GM12873 (cell line): ENCODE results near the gene POLR3H.
A peak's percentile ranks its signal among the peaks of the same experiment; 100 is the strongest.

Source experiments
- CTCF ChIP-seq: IDR thresholded peaks from 2 replicates; pipeline ENCODE4 v1.5.1; 2012; ENCODE audit warnings: low read depth, mild to moderate bottlenecking, moderate library complexity, low read length, control low read depth; ENCODE audit not compliant: insufficient read depth; ENCODE audit errors: missing control alignments

The POLR3H gene

DNA sequence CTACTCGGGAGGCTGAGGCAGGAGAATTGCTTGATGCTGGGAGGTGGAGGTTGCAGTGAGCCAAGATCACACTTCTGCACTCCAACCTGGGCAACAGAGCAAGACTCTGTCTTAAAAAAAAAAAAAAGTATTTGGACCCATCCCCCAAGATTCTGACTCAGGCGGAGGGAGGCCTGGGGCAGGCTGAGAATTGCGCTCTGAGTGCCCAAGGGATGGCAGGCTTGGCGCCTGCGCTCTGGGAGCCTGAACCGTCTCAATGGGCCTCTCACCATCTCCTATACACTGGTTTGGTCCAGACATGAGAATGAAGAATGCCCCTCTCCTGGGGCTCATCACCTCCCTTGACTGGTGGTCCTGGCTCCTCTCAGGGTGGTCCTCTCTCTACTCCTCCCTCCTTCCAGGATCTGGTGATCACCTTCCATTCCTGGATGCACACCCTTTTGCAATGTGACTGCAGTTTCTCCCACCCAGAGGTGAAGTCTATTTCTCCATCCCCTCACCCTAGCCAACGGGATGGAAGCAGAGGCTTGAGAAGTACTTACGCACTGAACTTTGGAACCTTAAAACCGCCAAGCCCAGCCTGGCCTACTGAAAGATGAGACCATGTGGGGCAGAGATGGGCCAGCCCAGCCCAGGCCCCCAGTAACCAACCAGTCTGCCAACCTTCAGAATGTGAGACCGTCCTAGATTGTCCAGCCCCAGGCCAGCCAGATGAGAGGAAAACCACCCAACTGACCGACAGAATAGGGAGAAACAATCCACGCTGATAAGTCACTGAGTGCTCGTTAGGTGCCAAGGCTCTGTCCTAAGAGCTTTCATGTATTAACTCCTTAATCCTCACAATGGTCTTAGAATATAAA, 4.9 kb downstream of the POLR3H start:
- TF ChIP-seq CTCF: no peak

- TF ChIP-seq CTCF: no peak
Measured at GRCh38 chr22:41538583-41538982, 5.7 kb downstream of the POLR3H start.

- no peak for TF ChIP-seq CTCF
Measured at GRCh38 chr22:41537203-41537602, 7.1 kb downstream of the POLR3H start.

GRCh38 chr22:41535244-41535643, 9.0 kb downstream of the POLR3H start:
- TF ChIP-seq CTCF: peak; percentile 24

DNA sequence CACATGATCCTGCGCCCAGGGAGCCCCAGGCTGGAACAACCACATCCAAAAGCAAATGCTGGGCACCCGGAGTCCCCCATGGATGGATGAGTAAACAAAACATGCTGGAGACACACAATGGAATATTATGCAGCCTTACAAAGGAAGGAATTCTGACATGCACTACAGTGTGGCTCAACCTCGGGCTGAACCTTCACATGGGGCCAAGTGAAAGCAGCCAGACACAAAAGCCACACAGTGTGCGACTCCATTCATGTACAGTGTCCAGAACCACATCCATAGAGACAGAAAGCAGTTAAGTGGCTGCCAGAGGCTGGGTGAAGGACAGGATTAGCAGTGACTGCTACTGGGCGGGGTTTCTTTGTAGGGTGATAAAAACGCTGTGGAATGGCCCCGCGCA, 10.1 kb downstream of the POLR3H start:
- no peak for TF ChIP-seq CTCF

DNA sequence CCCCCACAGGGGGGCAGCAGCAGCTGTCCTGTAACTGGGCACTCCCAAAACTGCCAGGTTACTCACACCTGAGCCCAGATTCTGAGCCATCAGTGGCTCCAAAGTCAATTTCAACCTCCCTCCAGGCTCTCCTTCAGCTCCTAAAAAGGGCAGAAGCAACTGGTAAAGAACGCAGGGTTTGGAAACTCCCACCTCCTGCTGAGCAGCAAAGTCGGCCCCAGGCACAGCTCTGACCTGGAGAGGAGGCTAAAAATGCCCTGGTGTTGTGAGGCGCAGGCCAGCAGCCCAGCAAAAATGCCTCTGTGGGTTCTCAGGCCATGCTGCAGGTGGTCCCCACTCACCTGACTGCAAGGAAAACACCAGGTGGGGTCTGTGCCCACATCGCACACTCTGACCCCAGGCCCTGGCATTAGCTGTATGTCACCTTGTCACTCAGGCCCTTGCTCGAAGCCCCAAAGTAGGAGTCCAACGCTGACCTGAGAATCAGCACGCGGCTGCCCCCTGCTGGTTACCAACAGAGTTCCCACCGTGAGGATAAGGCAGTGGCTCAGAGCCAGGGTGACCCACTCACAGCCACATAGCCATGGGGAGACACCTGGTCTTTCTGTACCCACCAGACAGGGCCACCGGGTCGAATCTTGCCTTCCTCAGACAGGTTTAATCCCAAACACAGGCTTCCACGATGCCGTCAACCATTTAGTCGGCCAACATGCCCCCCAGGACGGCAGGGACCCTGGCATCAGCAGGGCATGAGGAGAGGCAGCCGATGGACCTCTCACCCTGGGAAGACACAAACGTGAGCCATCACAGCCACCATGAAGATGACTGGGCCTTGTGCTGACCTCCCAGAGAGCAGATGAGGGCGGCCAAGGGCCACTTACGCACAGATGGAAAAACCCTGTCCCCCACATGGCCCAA, 11.1 kb downstream of the POLR3H start:
- peak; percentile 95 for TF ChIP-seq CTCF
